Breast epithelium (tissue), 4 donors: ENCODE results near the gene PLA2G12B. TPM values are rescaled to one million over a fixed set of nuclear protein-coding genes. Genes with fewer than 3 reads are reported as not detected.

Source experiments
- DNase-seq, 2 donors: peaks; one replicate each; pipeline ENCODE4 v3.0.0-alpha.2; 2019; ENCODE audit warnings: low spot score in 2 of 2
- H3K27ac ChIP-seq, 2 donors: fragments of 200-600 bp; sonication (generic) in 1 of 2; one replicate each; pipeline ENCODE4 v1.5.1; 2016 to 2019; ENCODE audit warnings: mild to moderate bottlenecking in 1 of 2
- H3K27me3 ChIP-seq, 2 donors: fragments of 200-600 bp; sonication (generic) in 1 of 2; one replicate each; pipeline versions ENCODE4 v1.5.1 to v1.6.0; 2017 to 2019; ENCODE audit warnings: control low read depth in 1 of 2, mild to moderate bottlenecking in 1 of 2
- H3K36me3 ChIP-seq: fragments of 200-600 bp; one replicate; pipeline ENCODE4 v1.5.1; 2019
- H3K4me1 ChIP-seq, 2 donors: fragments of 200-600 bp; sonication (generic); one replicate each; pipeline ENCODE4 v1.5.1; 2016 to 2019; ENCODE audit warnings: control low read depth in 1 of 2
- H3K4me3 ChIP-seq, 3 donors: fragments of 200-600 bp; sonication (generic); 1 replicate in 2 of 3; 2 replicates in 1 of 3; pipeline ENCODE4 v1.5.1; 2016 to 2019; ENCODE audit warnings: mild to moderate bottlenecking in 3 of 3, moderate library complexity in 2 of 3
- H3K9me3 ChIP-seq, 2 donors: fragments of 200-600 bp; sonication (generic) in 1 of 2; one replicate each; pipeline ENCODE4 v1.5.1; 2016 to 2019; ENCODE audit warnings: control low read depth in 1 of 2
- POLR2A ChIP-seq: fragments of 450-650 bp; IDR thresholded peaks from one replicate; pipeline ENCODE4 v1.6.1; 2016; ENCODE audit warnings: antibody characterized with exemption, mild to moderate bottlenecking, moderate library complexity
- POLR2AphosphoS5 ChIP-seq, 3 donors: sonication (generic); formaldehyde crosslinking; IDR thresholded peaks; one replicate each; pipeline ENCODE4 v1.6.1; 2017; ENCODE audit warnings: antibody characterized with exemption in 3 of 3
- intact Hi-C: fragments of 100-400 bp; cut with DNase I; formaldehyde crosslinking; loops from one replicate; pipeline ENCODE4 v1.15.1; 2023; ENCODE audit warnings: low total_unique reads
- total RNA-seq, 3 donors: library from RNA; depleted of rRNA; stranded (reverse); fragments of >200 nt; gene quantifications; one replicate each; pipeline ENCODE4 v1.1.0, GENCODE V29; 2016
- TF ChIP-seq, protein P1 (sequence below), 3 donors: fragments of 450-650 bp; IDR thresholded peaks; one replicate each; pipeline ENCODE4 v1.5.1; 2016 to 2017; ENCODE audit warnings: antibody characterized with exemption in 3 of 3, mild to moderate bottlenecking in 3 of 3, moderate library complexity in 3 of 3

The PLA2G12B gene
- total RNA-seq, 3 donors from 2014 or later, result not detected

DNA sequence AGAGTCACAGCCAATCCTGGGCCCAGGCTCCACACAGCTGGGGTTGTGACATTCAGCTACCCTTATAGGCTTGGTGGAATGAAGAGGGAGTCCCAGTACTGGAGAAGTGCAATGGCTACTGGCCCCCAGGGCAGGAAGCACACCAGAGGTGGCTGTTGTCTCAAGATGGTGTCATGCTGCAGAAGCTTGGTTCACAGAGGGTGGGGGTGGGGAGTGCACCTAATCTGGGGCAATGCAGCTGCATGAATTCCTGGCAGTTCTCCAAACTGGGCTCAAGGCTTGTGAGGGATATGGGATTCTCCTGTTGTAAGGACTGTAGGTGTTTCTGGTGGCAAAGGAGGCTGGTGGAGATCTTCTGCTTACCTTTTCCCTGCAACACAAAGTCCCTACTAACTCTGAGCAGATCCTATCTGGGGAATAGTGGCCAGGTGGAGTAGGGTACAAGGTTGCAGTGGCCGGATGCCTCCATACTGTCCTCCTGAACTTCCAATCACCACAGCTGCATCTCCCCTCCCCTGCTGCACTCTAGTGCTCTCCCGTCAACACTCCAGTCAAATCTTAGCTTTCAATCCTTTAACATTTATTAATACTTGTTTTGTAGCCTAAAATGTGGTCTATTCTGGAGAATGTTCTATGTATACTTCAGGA, 27.4 kb upstream of the PLA2G12B start:
- no peak for DNase-seq
- TF ChIP-seq, protein P1, sequence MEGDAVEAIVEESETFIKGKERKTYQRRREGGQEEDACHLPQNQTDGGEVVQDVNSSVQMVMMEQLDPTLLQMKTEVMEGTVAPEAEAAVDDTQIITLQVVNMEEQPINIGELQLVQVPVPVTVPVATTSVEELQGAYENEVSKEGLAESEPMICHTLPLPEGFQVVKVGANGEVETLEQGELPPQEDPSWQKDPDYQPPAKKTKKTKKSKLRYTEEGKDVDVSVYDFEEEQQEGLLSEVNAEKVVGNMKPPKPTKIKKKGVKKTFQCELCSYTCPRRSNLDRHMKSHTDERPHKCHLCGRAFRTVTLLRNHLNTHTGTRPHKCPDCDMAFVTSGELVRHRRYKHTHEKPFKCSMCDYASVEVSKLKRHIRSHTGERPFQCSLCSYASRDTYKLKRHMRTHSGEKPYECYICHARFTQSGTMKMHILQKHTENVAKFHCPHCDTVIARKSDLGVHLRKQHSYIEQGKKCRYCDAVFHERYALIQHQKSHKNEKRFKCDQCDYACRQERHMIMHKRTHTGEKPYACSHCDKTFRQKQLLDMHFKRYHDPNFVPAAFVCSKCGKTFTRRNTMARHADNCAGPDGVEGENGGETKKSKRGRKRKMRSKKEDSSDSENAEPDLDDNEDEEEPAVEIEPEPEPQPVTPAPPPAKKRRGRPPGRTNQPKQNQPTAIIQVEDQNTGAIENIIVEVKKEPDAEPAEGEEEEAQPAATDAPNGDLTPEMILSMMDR (IDR thresholded peaks at IDR 0.05), result no peak
- TF ChIP-seq POLR2A, result no peak
- TF ChIP-seq POLR2AphosphoS5 (IDR thresholded peaks at IDR 0.05), result no peak
- Histone ChIP-seq H3K36me3 (no peaks in the 10 kb centered on the region), H3K4me3 (no peak overlapping the region), H3K4me1 (no peaks in the 10 kb centered on the region), H3K27ac (no peak overlapping the region), H3K9me3 (peaks cover 10 to 18% of the 10 kb centered on the region in 2 donors), H3K27me3 (no peaks in the 10 kb centered on the region)
- intact Hi-C loops, result no loop called here

DNA sequence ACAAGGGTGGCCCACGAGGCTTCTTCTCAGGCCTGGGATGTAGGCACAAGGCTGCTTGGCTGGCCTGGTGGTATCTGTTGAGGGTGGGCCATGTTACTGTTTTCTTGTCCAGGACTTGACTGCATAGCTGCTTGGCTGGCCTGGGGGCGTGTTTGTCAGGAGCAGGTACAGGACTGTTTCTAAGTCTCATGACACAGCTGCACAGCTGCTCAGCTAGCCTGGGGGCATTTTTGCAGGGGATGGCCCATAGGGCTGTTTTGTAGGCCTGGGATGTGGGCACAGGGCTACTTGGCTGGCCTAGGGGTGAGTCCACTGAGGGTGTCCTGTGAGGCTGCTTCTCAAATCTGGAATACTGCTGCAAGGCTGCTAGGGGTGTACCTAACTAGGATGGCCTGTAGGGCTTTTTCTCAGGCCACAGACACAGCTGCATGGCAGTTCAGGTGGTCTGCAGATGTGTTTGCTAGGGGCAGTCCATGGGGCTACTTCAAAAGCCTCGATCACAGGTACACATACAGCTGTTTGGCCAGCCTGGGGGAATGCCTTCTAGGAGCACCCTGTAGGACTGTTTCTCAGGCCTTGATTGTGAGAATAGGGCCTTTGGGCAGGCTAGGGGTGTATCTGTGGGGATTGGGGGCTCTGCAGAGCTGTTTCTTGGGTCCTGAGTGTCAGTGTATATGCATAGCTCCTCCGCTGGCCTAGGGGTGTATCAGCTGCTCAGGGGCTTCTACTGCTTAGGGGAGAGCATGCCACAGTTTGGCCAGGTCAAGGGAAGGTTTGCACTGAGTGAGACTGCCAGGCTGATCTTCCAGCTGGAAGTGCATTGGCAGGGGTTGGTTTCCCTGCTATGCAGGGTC, 26.6 kb upstream of the PLA2G12B start:
- no peak overlapping the region for H3K4me3 ChIP-seq
- TF ChIP-seq, protein P1 (IDR thresholded peaks at IDR 0.05), result no peak
- TF ChIP-seq POLR2A (no peak), POLR2AphosphoS5 (IDR thresholded peaks at IDR 0.05) (no peak)
- H3K4me1 ChIP-seq, result no peaks in the 10 kb centered on the region
- H3K9me3 ChIP-seq, result peaks cover 10 to 25% of the 10 kb centered on the region in 2 donors
- H3K27ac ChIP-seq, result no peak overlapping the region
- no peaks in the 10 kb centered on the region for H3K27me3 ChIP-seq
- intact Hi-C loops, result no loop called here
- DNase-seq, result no peak
- H3K36me3 ChIP-seq, result no peaks in the 10 kb centered on the region

DNA sequence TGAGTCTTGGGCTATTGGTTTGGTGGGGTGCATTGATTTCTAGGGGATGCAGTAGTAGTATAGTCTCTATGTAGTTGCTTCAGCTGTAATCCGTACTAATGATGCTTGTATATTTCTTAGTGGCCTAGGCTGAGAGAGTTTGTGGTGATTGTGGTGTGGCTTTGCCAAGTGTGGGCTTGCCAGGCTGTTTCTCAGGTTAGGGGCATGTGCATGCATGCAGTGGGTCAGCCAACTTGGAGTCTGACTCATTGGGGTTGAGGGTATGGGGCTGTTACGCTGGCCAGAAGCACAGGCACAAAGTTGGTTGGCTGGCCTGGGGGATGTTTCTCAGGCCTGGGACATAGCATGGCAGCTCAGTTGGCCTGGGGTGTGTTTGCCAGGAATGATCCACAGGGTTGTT, 25.7 kb upstream of the PLA2G12B start:
- Histone ChIP-seq H3K27ac (no peak overlapping the region), H3K9me3 (peaks cover 12 to 34% of the 10 kb centered on the region in 2 donors), H3K4me1 (no peaks in the 10 kb centered on the region), H3K4me3 (no peak overlapping the region), H3K36me3 (no peaks in the 10 kb centered on the region), H3K27me3 (no peaks in the 10 kb centered on the region)
- DNase-seq, result no peak
- intact Hi-C loops, result no loop called here
- TF ChIP-seq POLR2A (no peak), POLR2AphosphoS5 (IDR thresholded peaks at IDR 0.05) (no peak)
- TF ChIP-seq, protein P1 (IDR thresholded peaks at IDR 0.05), result no peak

DNA sequence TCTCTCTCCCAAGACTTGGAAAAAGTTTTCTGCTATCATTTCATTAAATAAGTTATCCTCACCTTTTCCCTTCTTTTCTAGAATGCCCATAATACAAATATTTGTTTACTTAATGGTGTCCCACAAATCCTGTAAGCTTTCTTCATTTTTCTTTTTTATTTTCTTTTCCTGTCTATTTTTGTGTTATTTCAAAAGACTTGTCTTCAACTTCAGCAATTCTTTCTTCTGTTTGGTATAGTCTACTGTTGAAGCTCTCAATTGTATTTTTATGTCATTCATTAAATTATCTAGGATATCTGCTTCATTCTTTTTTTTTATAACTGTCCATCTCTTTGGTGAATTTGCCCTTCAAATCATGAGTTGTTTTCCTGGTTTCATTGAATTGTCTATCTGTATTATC, 25.1 kb upstream of the PLA2G12B start:
- Histone ChIP-seq H3K4me3 (no peak overlapping the region), H3K27ac (no peak overlapping the region), H3K9me3 (peaks cover 14 to 41% of the 10 kb centered on the region in 2 donors), H3K27me3 (no peaks in the 10 kb centered on the region), H3K36me3 (no peaks in the 10 kb centered on the region), H3K4me1 (no peaks in the 10 kb centered on the region)
- DNase-seq, result no peak
- TF ChIP-seq POLR2A, result no peak
- TF ChIP-seq, protein P1 (IDR thresholded peaks at IDR 0.05), result no peak
- no peak for TF ChIP-seq POLR2AphosphoS5 (IDR thresholded peaks at IDR 0.05)
- intact Hi-C loops, result no loop called here

DNA sequence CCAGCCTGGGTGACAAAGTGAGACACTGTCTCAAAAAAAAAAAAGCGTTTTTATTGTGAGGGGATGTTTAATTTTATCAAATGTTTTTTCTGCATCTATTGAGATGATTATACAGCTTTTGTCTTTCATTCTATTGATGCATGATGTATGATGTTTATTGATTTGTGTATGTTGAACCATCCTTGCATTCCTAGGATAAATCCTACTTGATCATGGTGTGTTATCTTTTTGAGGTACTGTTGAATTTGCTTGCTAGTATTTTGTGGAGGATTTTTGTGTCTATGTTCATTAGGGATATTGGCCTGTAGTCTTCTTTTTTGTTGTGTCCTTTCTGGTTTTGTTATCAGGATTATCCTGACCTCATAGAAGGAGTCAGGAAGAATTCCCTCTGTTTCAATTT, 22.3 kb upstream of the PLA2G12B start:
- no peak overlapping the region for H3K4me3 ChIP-seq
- H3K9me3 ChIP-seq, result peaks cover 14 to 41% of the 10 kb centered on the region in 2 donors
- TF ChIP-seq POLR2AphosphoS5 (IDR thresholded peaks at IDR 0.05), result no peak
- TF ChIP-seq, protein P1 (IDR thresholded peaks at IDR 0.05), result no peak
- TF ChIP-seq POLR2A, result no peak
- H3K27me3 ChIP-seq, result no peaks in the 10 kb centered on the region
- intact Hi-C loops, result no loop called here
- no peaks in the 10 kb centered on the region for H3K36me3 ChIP-seq
- DNase-seq, result no peak
- no peak overlapping the region for H3K27ac ChIP-seq
- no peaks in the 10 kb centered on the region for H3K4me1 ChIP-seq
